HepG2 (cell line): Measurements from ENCODE around the gene C12orf42. TPM values are rescaled to one million over a fixed set of nuclear protein-coding genes. Genes with fewer than 3 reads are reported as not detected.

Experiments
- ATAC-seq: fragments of 200-7000 bp; cut with Tn5 transposase; 3 replicates; pipeline ENCODE4 v1.9.1; 2020; ENCODE audit warnings: mild to moderate bottlenecking, moderate library complexity
- BruUV-seq: library from RNA; stranded (reverse); fragments of 400-500 nt; replicated peaks from 2 replicates; lab custom pipeline; 2021; lab: Mats Ljungman, UMichigan
- CTCF ChIA-PET: fragments of 300-600 bp; formaldehyde crosslinking; extraction: SDS; loops from one replicate; lab custom pipeline; 2021; ENCODE audit warnings: low total read pairs, inconsistent platforms, low intra/inter-chr PET ratio; lab: Yijun Ruan, JAX
- POLR2A ChIA-PET: fragments of 350-600 bp; sonication (Branson Sonifier 250); formaldehyde crosslinking; loops from one replicate; lab custom pipeline; 2020; ENCODE audit warnings: antibody characterized with exemption, inconsistent platforms; lab: Yijun Ruan, JAX
- DNase-seq: peaks from one replicate; pipeline ENCODE4 v3.0.0-alpha.2; 2015; ENCODE audit warnings: low spot score
- FAIRE-seq: peaks from 3 replicates; lab custom pipeline; 2011; peaks lifted over from hg19 to GRCh38; lab: Jason Lieb, UNC
- H2AFZ ChIP-seq: one replicate; pipeline ENCODE4 v1.6.1; 2011; ENCODE audit warnings: low read length, inconsistent platforms
- H3K27ac ChIP-seq: fragments of 300-600 bp; 3 replicates; pipeline ENCODE4 v1.8.0; 2011; ENCODE audit warnings: mixed run types, mild to moderate bottlenecking, mixed read lengths, low read length, inconsistent platforms; ENCODE audit not compliant: insufficient read depth; ENCODE audit errors: extremely low read length
- H3K27me3 ChIP-seq, 2 experiments: fragments of 200-600 bp in 1 of 2; 2 replicates in 1 of 2; 3 replicates in 1 of 2; pipeline versions ENCODE4 v1.6.0 to v1.8.0; 2011; ENCODE audit warnings: low read length in 2 of 2, mild to moderate bottlenecking in 2 of 2, moderate library complexity in 2 of 2, inconsistent platforms in 1 of 2; ENCODE audit not compliant: insufficient read depth in 2 of 2, control insufficient read depth in 1 of 2
- H3K36me3 ChIP-seq, 2 experiments: fragments of 200-600 bp in 1 of 2; replicated peaks in 1 of 2; 2 replicates in 1 of 2; 3 replicates in 1 of 2; pipeline versions ENCODE4 v1.5.1 to v1.8.0; 2011; ENCODE audit warnings: low read length in 2 of 2, inconsistent platforms in 1 of 2; ENCODE audit not compliant: insufficient read depth in 2 of 2, control insufficient read depth in 1 of 2
- H3K4me1 ChIP-seq: 2 replicates; pipeline ENCODE4 v1.5.1; 2012; ENCODE audit warnings: low read length, inconsistent platforms; ENCODE audit not compliant: insufficient read depth
- H3K4me2 ChIP-seq: 2 replicates; pipeline ENCODE4 v1.6.0; 2011; ENCODE audit warnings: low read depth, low read length, inconsistent platforms
- H3K4me3 ChIP-seq, 3 experiments: fragments of 200-600 bp in 1 of 3; sonication (generic), shearing (Covaris generic) in 1 of 3; replicated peaks in 1 of 3; 2 replicates each; pipeline ENCODE4 v1.5.1; 2011 to 2016; ENCODE audit warnings: low read length in 3 of 3, inconsistent platforms in 2 of 3, low read depth in 2 of 3, mild to moderate bottlenecking in 2 of 3, control low read depth in 1 of 3, mixed read lengths in 1 of 3; ENCODE audit not compliant: insufficient read depth in 1 of 3
- H3K79me2 ChIP-seq: one replicate; pipeline ENCODE4 v1.6.1; 2011; ENCODE audit warnings: low read length, inconsistent platforms; ENCODE audit not compliant: insufficient read depth
- H3K9ac ChIP-seq: 2 replicates; pipeline ENCODE4 v1.6.0; 2011; ENCODE audit warnings: mild to moderate bottlenecking, low read depth, low read length, inconsistent platforms; ENCODE audit not compliant: insufficient read depth
- H3K9me3 ChIP-seq: 2 replicates; pipeline ENCODE4 v1.5.1; 2012; ENCODE audit warnings: mild to moderate bottlenecking, low read length
- H4K20me1 ChIP-seq: 2 replicates; pipeline ENCODE4 v1.6.0; 2011; ENCODE audit warnings: inconsistent platforms, mild to moderate bottlenecking, low read length, moderate library complexity; ENCODE audit not compliant: insufficient read depth
- AGO1 ChIP-seq: fragments of 200-400 bp; formaldehyde crosslinking; IDR thresholded peaks from 2 replicates; pipeline ENCODE4 v1.6.1; 2017; ENCODE audit warnings: mild to moderate bottlenecking, low read depth, low read length, moderate library complexity; ENCODE audit not compliant: poor library complexity, severe bottlenecking
- ATF3 ChIP-seq: sonication (generic); formaldehyde crosslinking; IDR thresholded peaks from 2 replicates; pipeline ENCODE4 v1.4.0; 2020; ENCODE audit warnings: missing genetic modification reagents
- GFI1 ChIP-seq: sonication (generic); formaldehyde crosslinking; IDR thresholded peaks from 2 replicates; pipeline ENCODE4 v1.5.0; 2020; ENCODE audit warnings: missing genetic modification reagents, mild to moderate bottlenecking, borderline replicate concordance
- GMEB1 ChIP-seq: sonication (generic); formaldehyde crosslinking; IDR thresholded peaks from 2 replicates; pipeline ENCODE4 v1.5.1; 2020; ENCODE audit warnings: missing genetic modification reagents, mild to moderate bottlenecking, borderline replicate concordance
- HDAC1 ChIP-seq: sonication (generic); formaldehyde crosslinking; IDR thresholded peaks from 2 replicates; pipeline ENCODE4 v1.5.1; 2020; ENCODE audit warnings: mild to moderate bottlenecking, missing genetic modification reagents
- MAFK ChIP-seq, 2 experiments: IDR thresholded peaks in 1 of 2; conservative IDR thresholded peaks in 1 of 2; 2 replicates each; pipeline ENCODE4 v1.6.1; 2011; ENCODE audit warnings: improper control_type of control experiment in 2 of 2, low read length in 2 of 2
- MAZ ChIP-seq, 2 experiments: sonication (generic) in 1 of 2; formaldehyde crosslinking in 1 of 2; IDR thresholded peaks; 2 replicates each; pipeline versions ENCODE4 v1.5.0 to v1.6.1; 2012 to 2020; ENCODE audit warnings: low read depth in 2 of 2, mild to moderate bottlenecking in 2 of 2, borderline replicate concordance in 1 of 2, improper control_type of control experiment in 1 of 2, low read length in 1 of 2, missing genetic modification reagents in 1 of 2, moderate library complexity in 1 of 2
- NAIF1 ChIP-seq: sonication (generic); formaldehyde crosslinking; IDR thresholded peaks from 2 replicates; pipeline ENCODE4 v1.5.0; 2020; ENCODE audit warnings: mild to moderate bottlenecking, missing genetic modification reagents, borderline replicate concordance
- NFKBIZ ChIP-seq: IDR thresholded peaks from 2 replicates; pipeline ENCODE4 v1.6.1; 2018; ENCODE audit warnings: missing genetic modification reagents, missing compliant biosample characterization
- NR1H2 ChIP-seq: sonication (generic); formaldehyde crosslinking; IDR thresholded peaks from 2 replicates; pipeline ENCODE4 v1.8.1; 2022; ENCODE audit warnings: low read depth, missing genetic modification reagents, borderline replicate concordance
- RFX5 ChIP-seq: IDR thresholded peaks from 2 replicates; pipeline ENCODE4 v1.6.1; 2011; ENCODE audit warnings: low read depth, low read length, improper control_type of control experiment
- TCF7 ChIP-seq: sonication (generic); IDR thresholded peaks from 2 replicates; pipeline ENCODE4 v1.6.1; 2016; ENCODE audit warnings: antibody characterized with exemption, low read depth
- YY1 ChIP-seq: IDR thresholded peaks from 2 replicates; pipeline ENCODE4 v1.6.1; 2011; ENCODE audit warnings: low read length, low read depth, moderate library complexity, mild to moderate bottlenecking; ENCODE audit not compliant: insufficient read depth, insufficient replicate concordance
- ZC3H13 ChIP-seq: sonication (generic); formaldehyde crosslinking; IDR thresholded peaks from 2 replicates; pipeline ENCODE4 v1.8.1; 2023; ENCODE audit warnings: mild to moderate bottlenecking, missing genetic modification reagents, moderate library complexity
- ZFY ChIP-seq: sonication (generic); formaldehyde crosslinking; IDR thresholded peaks from 2 replicates; pipeline ENCODE4 v1.4.0; 2020; ENCODE audit warnings: missing genetic modification reagents
- ZNF513 ChIP-seq: sonication (generic); formaldehyde crosslinking; conservative IDR thresholded peaks from 2 replicates; pipeline ENCODE4 v1.5.0; 2020; ENCODE audit warnings: missing genetic modification reagents
- WGBS: methylation state at CpG from one replicate; pipeline ENCODE4 v1.1.6; 2017; ENCODE audit warnings: low lambda C conversion rate; 5-methylcytosine and 5-hydroxymethylcytosine counted together
- in situ Hi-C: cut with HindIII; loops from 2 replicates; pipeline ENCODE4 v1.10.0; 2017; ENCODE audit warnings: low pct_unique_long_range_greater_than_20kb; ENCODE audit not compliant: extremely low pct_ligation_motif_present
- intact Hi-C: fragments of 100-400 bp; cut with micrococcal nuclease; formaldehyde crosslinking; loops from one replicate; pipeline ENCODE4 v1.10.0; 2022; ENCODE audit not compliant: unreplicated experiment
- polyA plus RNA-seq, 8 experiments: library from polyadenylated mRNA; depleted of rRNA in 3 of 8; stranded (reverse) in 7 of 8; unstranded in 1 of 8; fragments of >200 nt; fragmentation: Illumina TruSeq in 4 of 8; extraction: Trizol in 4 of 8; gene quantifications; 2 replicates each; pipeline versions ENCODE4 v1.2.1 to v1.2.3, GENCODE V29; 2011 to 2016; ENCODE audit warnings: low read depth in 4 of 8, missing spikeins in 1 of 8, mixed read lengths in 1 of 8; ENCODE audit not compliant: insufficient read depth in 1 of 8
- total RNA-seq, 5 experiments: library from RNA; depleted of rRNA; stranded (reverse); fragments of >200 nt; fragmentation: Illumina TruSeq; extraction: Trizol; gene quantifications; 2 replicates each; pipeline ENCODE4 v1.2.3, GENCODE V29; 2016; ENCODE audit warnings: low read depth in 1 of 5

Gene C12orf42
- total and polyA plus RNA-seq, 2 of the 13 experiments (the other 11 are each of a cell fraction or from before 2014, with no cell fraction given) = not detected

GRCh38 chr12:103493199-103493598 is 2.6 kb downstream of the C12orf42 start:
- no peaks in the 10 kb centered on the region for H3K36me3 ChIP-seq
- H4K20me1 ChIP-seq = no peaks in the 10 kb centered on the region
- H3K27ac ChIP-seq = no peak overlapping the region
- TF ChIP-seq HDAC1 = no peak
- TF ChIP-seq NR1H2 = no peak
- no peak for TF ChIP-seq GMEB1 (CRISPR knock-in tag)
- TF ChIP-seq ZNF513 (CRISPR knock-in tag) = no peak
- TF ChIP-seq GFI1 (CRISPR knock-in tag) = no peak
- TF ChIP-seq, all 625 proteins: peak for 0
- ATAC-seq (no peak), DNase-seq (no peak), FAIRE-seq (no peak)
- Histone ChIP-seq H3K9me3 (no peaks in the 10 kb centered on the region), H3K9ac (no peak overlapping the region), H3K4me1 (no peaks in the 10 kb centered on the region), H3K4me2 (no peak overlapping the region), H2AFZ (no peak overlapping the region), H3K79me2 (no peaks in the 10 kb centered on the region), H3K4me3 (no peak overlapping the region), H3K27me3 (peaks cover 3 to 15% of the 10 kb centered on the region in 2 experiments; a peak in 2 of 5 replicates)
- no TSS peak for BruUV-seq
- intact Hi-C loops = no loop called here
- in situ Hi-C loops = no loop called here
- ChIA-PET POLR2A (no interaction called here), CTCF (no interaction called here)
- WGBS = 36% methylated on average over 4 of the region's 4 CpGs

- no peak for FAIRE-seq
- POLR2A ChIA-PET = no interaction called here
- H3K9ac ChIP-seq = no peak overlapping the region
- no peaks in the 10 kb centered on the region for H3K9me3 ChIP-seq
- no peak overlapping the region for H3K4me2 ChIP-seq
- in situ Hi-C loops = no loop called here
- H3K4me3 ChIP-seq = no peak overlapping the region
- ATAC-seq = no peak
- H3K4me1 ChIP-seq = no peaks in the 10 kb centered on the region
- no peak for DNase-seq
- H3K27me3 ChIP-seq = no peaks in the 10 kb centered on the region
- H2AFZ ChIP-seq = no peak overlapping the region
- no peaks in the 10 kb centered on the region for H3K36me3 ChIP-seq
- H3K79me2 ChIP-seq = no peaks in the 10 kb centered on the region
- no TSS peak for BruUV-seq
- 36% methylated on average over 4 of the region's 4 CpGs for WGBS
- intact Hi-C loops = no loop called here
- CTCF ChIA-PET = no interaction called here
- no peak overlapping the region for H3K27ac ChIP-seq
- no peaks in the 10 kb centered on the region for H4K20me1 ChIP-seq
- TF ChIP-seq MAFK (conservative IDR thresholded peaks at IDR 0.05 in 1 of 2, IDR thresholded peaks at IDR 0.05 in 1 of 2; ENCODE audit: low read length in 2 of 2) (no peak), AGO1 (no peak), ZFY (CRISPR knock-in tag) (no peak), MAZ (IDR thresholded peaks at IDR 0.05; ENCODE audit: borderline replicate concordance, low read depth, low read length) (no peak), MAZ (CRISPR knock-in tag; IDR thresholded peaks at IDR 0.05; ENCODE audit: low read depth) (no peak), NFKBIZ (no peak), YY1 (no peak), RFX5 (no peak), ATF3 (no peak), ZC3H13 (CRISPR knock-in tag) (no peak), NAIF1 (CRISPR knock-in tag) (no peak), TCF7 (no peak)
These were observed 13.4 kb downstream of the C12orf42 start for GRCh38 chr12:103482365-103482764.
